ENCODE results near the gene FRK.

DNA sequence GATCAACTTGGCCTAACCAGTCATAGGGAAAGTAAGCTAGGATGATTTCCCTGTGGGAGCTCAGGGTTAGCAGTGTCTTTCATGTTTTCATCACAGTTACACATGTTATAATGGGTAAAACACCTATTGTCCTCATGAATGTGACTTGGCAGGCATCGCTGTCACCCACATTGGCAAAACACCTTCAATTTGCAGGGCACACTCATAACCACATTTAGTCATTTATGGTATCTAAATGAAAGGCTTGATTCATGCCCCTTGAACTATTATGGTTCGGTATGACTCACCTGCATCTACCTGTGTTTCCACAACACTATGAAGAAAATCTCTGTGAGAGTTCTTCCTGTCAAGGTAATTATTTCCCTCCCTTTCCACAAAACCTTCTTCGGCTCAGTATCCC lies 49.2 kb downstream of the FRK start:
- TF ChIP-seq ZNF747 (tag by site-specific recombination; IDR thresholded peaks at IDR 0.05) = no peak
- TF ChIP-seq, protein P1, sequence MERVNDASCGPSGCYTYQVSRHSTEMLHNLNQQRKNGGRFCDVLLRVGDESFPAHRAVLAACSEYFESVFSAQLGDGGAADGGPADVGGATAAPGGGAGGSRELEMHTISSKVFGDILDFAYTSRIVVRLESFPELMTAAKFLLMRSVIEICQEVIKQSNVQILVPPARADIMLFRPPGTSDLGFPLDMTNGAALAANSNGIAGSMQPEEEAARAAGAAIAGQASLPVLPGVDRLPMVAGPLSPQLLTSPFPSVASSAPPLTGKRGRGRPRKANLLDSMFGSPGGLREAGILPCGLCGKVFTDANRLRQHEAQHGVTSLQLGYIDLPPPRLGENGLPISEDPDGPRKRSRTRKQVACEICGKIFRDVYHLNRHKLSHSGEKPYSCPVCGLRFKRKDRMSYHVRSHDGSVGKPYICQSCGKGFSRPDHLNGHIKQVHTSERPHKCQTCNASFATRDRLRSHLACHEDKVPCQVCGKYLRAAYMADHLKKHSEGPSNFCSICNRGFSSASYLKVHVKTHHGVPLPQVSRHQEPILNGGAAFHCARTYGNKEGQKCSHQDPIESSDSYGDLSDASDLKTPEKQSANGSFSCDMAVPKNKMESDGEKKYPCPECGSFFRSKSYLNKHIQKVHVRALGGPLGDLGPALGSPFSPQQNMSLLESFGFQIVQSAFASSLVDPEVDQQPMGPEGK (tag by site-specific recombination; IDR thresholded peaks at IDR 0.05) = no peak
- TF ChIP-seq, protein P2, sequence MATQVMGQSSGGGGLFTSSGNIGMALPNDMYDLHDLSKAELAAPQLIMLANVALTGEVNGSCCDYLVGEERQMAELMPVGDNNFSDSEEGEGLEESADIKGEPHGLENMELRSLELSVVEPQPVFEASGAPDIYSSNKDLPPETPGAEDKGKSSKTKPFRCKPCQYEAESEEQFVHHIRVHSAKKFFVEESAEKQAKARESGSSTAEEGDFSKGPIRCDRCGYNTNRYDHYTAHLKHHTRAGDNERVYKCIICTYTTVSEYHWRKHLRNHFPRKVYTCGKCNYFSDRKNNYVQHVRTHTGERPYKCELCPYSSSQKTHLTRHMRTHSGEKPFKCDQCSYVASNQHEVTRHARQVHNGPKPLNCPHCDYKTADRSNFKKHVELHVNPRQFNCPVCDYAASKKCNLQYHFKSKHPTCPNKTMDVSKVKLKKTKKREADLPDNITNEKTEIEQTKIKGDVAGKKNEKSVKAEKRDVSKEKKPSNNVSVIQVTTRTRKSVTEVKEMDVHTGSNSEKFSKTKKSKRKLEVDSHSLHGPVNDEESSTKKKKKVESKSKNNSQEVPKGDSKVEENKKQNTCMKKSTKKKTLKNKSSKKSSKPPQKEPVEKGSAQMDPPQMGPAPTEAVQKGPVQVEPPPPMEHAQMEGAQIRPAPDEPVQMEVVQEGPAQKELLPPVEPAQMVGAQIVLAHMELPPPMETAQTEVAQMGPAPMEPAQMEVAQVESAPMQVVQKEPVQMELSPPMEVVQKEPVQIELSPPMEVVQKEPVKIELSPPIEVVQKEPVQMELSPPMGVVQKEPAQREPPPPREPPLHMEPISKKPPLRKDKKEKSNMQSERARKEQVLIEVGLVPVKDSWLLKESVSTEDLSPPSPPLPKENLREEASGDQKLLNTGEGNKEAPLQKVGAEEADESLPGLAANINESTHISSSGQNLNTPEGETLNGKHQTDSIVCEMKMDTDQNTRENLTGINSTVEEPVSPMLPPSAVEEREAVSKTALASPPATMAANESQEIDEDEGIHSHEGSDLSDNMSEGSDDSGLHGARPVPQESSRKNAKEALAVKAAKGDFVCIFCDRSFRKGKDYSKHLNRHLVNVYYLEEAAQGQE (tag by site-specific recombination; IDR thresholded peaks at IDR 0.05) = no peak
- TF ChIP-seq ZNF561 (tag by site-specific recombination; IDR thresholded peaks at IDR 0.05; ENCODE audit: borderline replicate concordance) = no peak
- TF ChIP-seq WT1 (tag by site-specific recombination; IDR thresholded peaks at IDR 0.05) = no peak
- TF ChIP-seq ZFP3 (tag by site-specific recombination; IDR thresholded peaks at IDR 0.05; ENCODE audit: low read depth) = no peak
- TF ChIP-seq, protein P3, sequence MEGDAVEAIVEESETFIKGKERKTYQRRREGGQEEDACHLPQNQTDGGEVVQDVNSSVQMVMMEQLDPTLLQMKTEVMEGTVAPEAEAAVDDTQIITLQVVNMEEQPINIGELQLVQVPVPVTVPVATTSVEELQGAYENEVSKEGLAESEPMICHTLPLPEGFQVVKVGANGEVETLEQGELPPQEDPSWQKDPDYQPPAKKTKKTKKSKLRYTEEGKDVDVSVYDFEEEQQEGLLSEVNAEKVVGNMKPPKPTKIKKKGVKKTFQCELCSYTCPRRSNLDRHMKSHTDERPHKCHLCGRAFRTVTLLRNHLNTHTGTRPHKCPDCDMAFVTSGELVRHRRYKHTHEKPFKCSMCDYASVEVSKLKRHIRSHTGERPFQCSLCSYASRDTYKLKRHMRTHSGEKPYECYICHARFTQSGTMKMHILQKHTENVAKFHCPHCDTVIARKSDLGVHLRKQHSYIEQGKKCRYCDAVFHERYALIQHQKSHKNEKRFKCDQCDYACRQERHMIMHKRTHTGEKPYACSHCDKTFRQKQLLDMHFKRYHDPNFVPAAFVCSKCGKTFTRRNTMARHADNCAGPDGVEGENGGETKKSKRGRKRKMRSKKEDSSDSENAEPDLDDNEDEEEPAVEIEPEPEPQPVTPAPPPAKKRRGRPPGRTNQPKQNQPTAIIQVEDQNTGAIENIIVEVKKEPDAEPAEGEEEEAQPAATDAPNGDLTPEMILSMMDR (tag by site-specific recombination; IDR thresholded peaks at IDR 0.05) = no peak
- no peak for TF ChIP-seq ZNF660 (tag by site-specific recombination; IDR thresholded peaks at IDR 0.05)
- TF ChIP-seq, protein P4, sequence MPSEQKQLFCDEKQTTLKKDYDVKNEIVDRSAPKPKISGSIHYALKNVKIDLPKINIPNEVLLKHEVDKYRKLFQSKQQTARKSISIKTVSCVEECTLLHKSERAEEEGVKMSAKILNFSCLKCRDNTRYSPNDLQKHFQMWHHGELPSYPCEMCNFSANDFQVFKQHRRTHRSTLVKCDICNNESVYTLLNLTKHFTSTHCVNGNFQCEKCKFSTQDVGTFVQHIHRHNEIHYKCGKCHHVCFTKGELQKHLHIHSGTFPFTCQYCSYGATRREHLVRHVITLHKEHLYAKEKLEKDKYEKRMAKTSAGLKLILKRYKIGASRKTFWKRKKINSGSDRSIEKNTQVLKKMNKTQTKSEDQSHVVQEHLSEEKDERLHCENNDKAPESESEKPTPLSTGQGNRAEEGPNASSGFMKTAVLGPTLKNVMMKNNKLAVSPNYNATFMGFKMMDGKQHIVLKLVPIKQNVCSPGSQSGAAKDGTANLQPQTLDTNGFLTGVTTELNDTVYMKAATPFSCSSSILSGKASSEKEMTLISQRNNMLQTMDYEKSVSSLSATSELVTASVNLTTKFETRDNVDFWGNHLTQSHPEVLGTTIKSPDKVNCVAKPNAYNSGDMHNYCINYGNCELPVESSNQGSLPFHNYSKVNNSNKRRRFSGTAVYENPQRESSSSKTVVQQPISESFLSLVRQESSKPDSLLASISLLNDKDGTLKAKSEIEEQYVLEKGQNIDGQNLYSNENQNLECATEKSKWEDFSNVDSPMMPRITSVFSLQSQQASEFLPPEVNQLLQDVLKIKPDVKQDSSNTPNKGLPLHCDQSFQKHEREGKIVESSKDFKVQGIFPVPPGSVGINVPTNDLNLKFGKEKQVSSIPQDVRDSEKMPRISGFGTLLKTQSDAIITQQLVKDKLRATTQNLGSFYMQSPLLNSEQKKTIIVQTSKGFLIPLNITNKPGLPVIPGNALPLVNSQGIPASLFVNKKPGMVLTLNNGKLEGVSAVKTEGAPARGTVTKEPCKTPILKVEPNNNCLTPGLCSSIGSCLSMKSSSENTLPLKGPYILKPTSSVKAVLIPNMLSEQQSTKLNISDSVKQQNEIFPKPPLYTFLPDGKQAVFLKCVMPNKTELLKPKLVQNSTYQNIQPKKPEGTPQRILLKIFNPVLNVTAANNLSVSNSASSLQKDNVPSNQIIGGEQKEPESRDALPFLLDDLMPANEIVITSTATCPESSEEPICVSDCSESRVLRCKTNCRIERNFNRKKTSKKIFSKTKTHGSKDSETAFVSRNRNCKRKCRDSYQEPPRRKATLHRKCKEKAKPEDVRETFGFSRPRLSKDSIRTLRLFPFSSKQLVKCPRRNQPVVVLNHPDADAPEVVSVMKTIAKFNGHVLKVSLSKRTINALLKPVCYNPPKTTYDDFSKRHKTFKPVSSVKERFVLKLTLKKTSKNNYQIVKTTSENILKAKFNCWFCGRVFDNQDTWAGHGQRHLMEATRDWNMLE (tag by site-specific recombination; conservative IDR thresholded peaks at IDR 0.05; ENCODE audit: low read depth) = no peak
- TF ChIP-seq ZNF530 (tag by site-specific recombination; IDR thresholded peaks at IDR 0.05; ENCODE audit: low read depth) = no peak
- TF ChIP-seq, protein P5, sequence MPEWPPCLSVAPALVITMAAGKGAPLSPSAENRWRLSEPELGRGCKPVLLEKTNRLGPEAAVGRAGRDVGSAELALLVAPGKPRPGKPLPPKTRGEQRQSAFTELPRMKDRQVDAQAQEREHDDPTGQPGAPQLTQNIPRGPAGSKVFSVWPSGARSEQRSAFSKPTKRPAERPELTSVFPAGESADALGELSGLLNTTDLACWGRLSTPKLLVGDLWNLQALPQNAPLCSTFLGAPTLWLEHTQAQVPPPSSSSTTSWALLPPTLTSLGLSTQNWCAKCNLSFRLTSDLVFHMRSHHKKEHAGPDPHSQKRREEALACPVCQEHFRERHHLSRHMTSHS (tag by site-specific recombination; IDR thresholded peaks at IDR 0.05) = no peak

Data from HEK293 (cell line).